ENCODE results near the gene C1QTNF9B. TPM values are rescaled to one million over a fixed set of nuclear protein-coding genes. Genes with fewer than 3 reads are reported as not detected.
A peak's percentile ranks its signal among the peaks of the same experiment; 100 is the strongest.
"Not testable (repeated sequence)": the region's sequence is repeated elsewhere in the genome, so short reads cannot be mapped to it uniquely, and the experiment has no call there.

C1QTNF9B gene
- polyA plus RNA-seq (2011; rRNA removed) (0.63 and 0.87 TPM in 2 replicates), polyA minus RNA-seq (2011; rRNA and poly(A)+ RNA removed) (0.28 and 0.91 TPM in 2 replicates)

- ChIA-PET POLR2A (interaction anchor here (2.5 kb wide), 1 partner anchor 9 kb away, joined by 13 read pairs; the partner anchor contains the start of gene MIPEP), CTCF (interaction anchor here (3.3 kb wide), 1 partner anchor 8 kb away, joined by 20 read pairs; the partner anchor contains the start of gene MIPEP)
- H3K27me3 ChIP-seq (ENCODE audit: control insufficient read depth, insufficient read depth, low read length); H3K9me3 ChIP-seq (ENCODE audit: control insufficient read depth, insufficient read depth, low read length); H3K4me3 ChIP-seq (ENCODE audit: low read depth, low read length); DNase-seq (ENCODE audit: low read depth, low spot score): not testable (repeated sequence)
- H3K27ac ChIP-seq (ENCODE audit: low read depth, low read length), result peak within 1 kb of the TSS; percentile 87
These were observed at the start of gene C1QTNF9B for GRCh38 chr13:23897452-23897919. TSS of gene C1QTNF9B (minus strand) at chr13:23897502.

- Histone ChIP-seq H3K9me3 (ENCODE audit: control insufficient read depth, insufficient read depth, low read length) (peaks cover 4% of the 10 kb centered on the region; the same call in 1 of the 2 replicates), H3K27me3 (ENCODE audit: control insufficient read depth, insufficient read depth, low read length) (peaks cover 9% of the 10 kb centered on the region), H3K4me3 (ENCODE audit: low read depth, low read length) (no peak overlapping the region), H3K27ac (ENCODE audit: low read depth, low read length) (no peak overlapping the region)
- ChIA-PET CTCF (interaction anchor here (0.9 to 2.2 kb wide), 2 partner anchors 13 kb away, joined by 3 to 31 read pairs; no protein-coding TSS in a partner anchor), POLR2A (no interaction called here)
- DNase-seq (ENCODE audit: low read depth, low spot score), result no peak
- TF ChIP-seq CTCF (IDR thresholded peaks at IDR 0.05; ENCODE audit: low read depth, low read length), result no peak
These were observed 49.6 kb upstream of the C1QTNF9B start for GRCh38 chr13:23946900-23947299.

- H3K9me3 ChIP-seq (ENCODE audit: control insufficient read depth, insufficient read depth, low read length), result peaks cover 4% of the 10 kb centered on the region; the same call in 1 of the 2 replicates
- ChIA-PET POLR2A (no interaction called here), CTCF (interaction anchor here (0.9 to 1.3 kb wide), 2 partner anchors 14 kb away, joined by 3 to 6 read pairs; no protein-coding TSS in a partner anchor)
- H3K4me3 ChIP-seq (ENCODE audit: low read depth, low read length), result no peak overlapping the region
- H3K27ac ChIP-seq (ENCODE audit: low read depth, low read length), result no peak overlapping the region
- DNase-seq (ENCODE audit: low read depth, low spot score), result no peak
- H3K27me3 ChIP-seq (ENCODE audit: control insufficient read depth, insufficient read depth, low read length), result peaks cover 10% of the 10 kb centered on the region
- TF ChIP-seq CTCF (IDR thresholded peaks at IDR 0.05; ENCODE audit: low read depth, low read length), result no peak
These were observed 48.8 kb upstream of the C1QTNF9B start for GRCh38 chr13:23946067-23946466.

DNA sequence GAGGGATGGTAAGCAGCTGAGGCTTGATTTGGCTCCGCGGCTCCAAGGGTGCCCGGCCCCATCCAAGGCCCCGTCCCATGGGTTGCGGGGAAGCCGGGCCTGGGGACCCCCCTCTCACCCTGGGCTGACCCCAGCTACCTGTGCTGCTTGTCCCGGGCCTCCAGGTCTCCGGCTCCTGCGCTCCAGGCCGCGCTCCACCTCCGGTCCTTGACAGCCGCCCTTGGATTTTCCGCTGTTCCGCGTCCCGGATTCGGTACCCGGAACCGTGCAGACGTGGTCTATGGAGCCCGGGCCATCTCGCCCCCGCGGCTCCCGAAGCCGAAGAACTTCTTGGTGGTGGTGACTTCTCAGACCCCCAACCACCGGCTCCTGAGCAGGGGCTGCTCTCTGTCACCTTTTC is 48.3 kb upstream of the C1QTNF9B start:
- H3K4me3 ChIP-seq (ENCODE audit: low read depth, low read length), result no peak overlapping the region
- peaks cover 10% of the 10 kb centered on the region for H3K27me3 ChIP-seq (ENCODE audit: control insufficient read depth, insufficient read depth, low read length)
- no peak overlapping the region for H3K27ac ChIP-seq (ENCODE audit: low read depth, low read length)
- TF ChIP-seq CTCF (IDR thresholded peaks at IDR 0.05; ENCODE audit: low read depth, low read length), result no peak
- peaks cover 4% of the 10 kb centered on the region; the same call in 1 of the 2 replicates for H3K9me3 ChIP-seq (ENCODE audit: control insufficient read depth, insufficient read depth, low read length)
- POLR2A ChIA-PET, result no interaction called here
- CTCF ChIA-PET, result interaction anchor here (1.3 kb wide), 1 partner anchor 15 kb away, joined by 6 read pairs; no protein-coding TSS in a partner anchor
- DNase-seq (ENCODE audit: low read depth, low spot score), result no peak

- DNase-seq (ENCODE audit: low read depth, low spot score), result no peak
These were observed 43.9 kb upstream of the C1QTNF9B start for GRCh38 chr13:23941211-23941610.

DNA sequence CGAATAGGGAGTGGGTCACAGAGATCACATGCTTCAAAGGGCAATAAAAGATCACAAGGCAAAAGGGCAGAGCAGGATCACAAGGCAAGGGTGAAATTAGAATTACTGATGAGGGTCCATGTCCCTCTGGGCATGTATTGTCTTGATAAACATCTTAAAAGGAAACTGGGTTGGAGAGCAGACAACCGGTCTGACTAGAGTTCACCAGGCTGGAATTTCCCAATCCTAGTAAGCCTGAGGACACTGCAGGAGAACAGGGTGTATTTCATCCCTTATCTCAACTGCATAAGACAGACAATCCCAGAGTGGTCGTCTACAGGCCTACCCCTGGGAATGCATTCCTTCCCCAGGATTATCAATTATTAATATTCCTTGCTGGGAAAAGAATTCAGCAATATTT is 42.4 kb upstream of the C1QTNF9B start:
- DNase-seq (ENCODE audit: low read depth, low spot score); H3K9me3 ChIP-seq (ENCODE audit: control insufficient read depth, insufficient read depth, low read length); H3K27ac ChIP-seq (ENCODE audit: low read depth, low read length); CTCF ChIA-PET; H3K27me3 ChIP-seq (ENCODE audit: control insufficient read depth, insufficient read depth, low read length); H3K4me3 ChIP-seq (ENCODE audit: low read depth, low read length); POLR2A ChIA-PET: not testable (repeated sequence)

More at GRCh38 chr13:23941211-23941610, 43.9 kb upstream of the C1QTNF9B start:
- ChIA-PET POLR2A (no interaction called here), CTCF (interaction anchor here (1.5 kb wide), 1 partner anchor 19 kb away, joined by 6 read pairs; no protein-coding TSS in a partner anchor)
- Histone ChIP-seq H3K4me3 (ENCODE audit: low read depth, low read length) (no peak overlapping the region), H3K27ac (ENCODE audit: low read depth, low read length) (no peak overlapping the region), H3K27me3 (ENCODE audit: control insufficient read depth, insufficient read depth, low read length) (peaks cover 7% of the 10 kb centered on the region), H3K9me3 (ENCODE audit: control insufficient read depth, insufficient read depth, low read length) (peaks cover 4% of the 10 kb centered on the region; the same call in 1 of the 2 replicates)
- TF ChIP-seq CTCF (IDR thresholded peaks at IDR 0.05; ENCODE audit: low read depth, low read length), result no peak
